H1 (cell line): ENCODE results near the gene WDFY3. TPM values are rescaled to one million over a fixed set of nuclear protein-coding genes. Genes with fewer than 3 reads are reported as not detected.

Source experiments
- CTCF ChIA-PET: fragments of 300-600 bp; sonication (Branson Sonifier 250); formaldehyde crosslinking; loops from one replicate; lab custom pipeline; 2021; ENCODE audit not compliant: partially characterized antibody; lab: Charles Lee
- POLR2A ChIA-PET: fragments of 300-600 bp; sonication (Branson Sonifier 250); formaldehyde crosslinking; loops from one replicate; lab custom pipeline; 2021; ENCODE audit warnings: inconsistent platforms; ENCODE audit not compliant: partially characterized antibody; lab: Charles Lee
- DNase-seq, 2 experiments: peaks; one replicate each; pipeline versions ENCODE4 v3.0.0 to v3.0.0-alpha.2; 2010 to 2022; ENCODE audit warnings: low spot score in 2 of 2, low read depth in 1 of 2, mixed read lengths in 1 of 2
- FAIRE-seq: peaks from 2 replicates; lab custom pipeline; 2011; peaks lifted over from hg19 to GRCh38; lab: Jason Lieb, UNC
- H2AFZ ChIP-seq: 2 replicates; pipeline ENCODE4 v1.8.1; 2012; ENCODE audit warnings: low read length, inconsistent platforms
- H2AK5ac ChIP-seq: 2 replicates; pipeline ENCODE4 v1.6.1; 2013; ENCODE audit warnings: low read depth, low read length
- H2BK120ac ChIP-seq: replicated peaks from 2 replicates; pipeline ENCODE3; 2013; ENCODE audit warnings: low read depth, low read length, inconsistent platforms
- H2BK12ac ChIP-seq: 2 replicates; pipeline ENCODE4 v1.6.1; 2013; ENCODE audit warnings: low read depth, low read length
- H2BK15ac ChIP-seq: 2 replicates; pipeline ENCODE4 v1.6.1; 2013; ENCODE audit warnings: low read length
- H2BK20ac ChIP-seq: 2 replicates; pipeline ENCODE4 v1.6.1; 2013; ENCODE audit warnings: low read length
- H2BK5ac ChIP-seq: 2 replicates; pipeline ENCODE4 v1.6.1; 2013; ENCODE audit warnings: low read depth, low read length
- H3K14ac ChIP-seq: 2 replicates; pipeline ENCODE4 v1.6.1; 2013; ENCODE audit warnings: inconsistent platforms; ENCODE audit not compliant: insufficient read length
- H3K18ac ChIP-seq: 2 replicates; pipeline ENCODE4 v1.6.1; 2013; ENCODE audit warnings: low read length; ENCODE audit errors: extremely low read depth
- H3K23ac ChIP-seq: 2 replicates; pipeline ENCODE4 v1.6.1; 2013; ENCODE audit warnings: inconsistent platforms; ENCODE audit not compliant: insufficient read length
- H3K23me2 ChIP-seq: 2 replicates; pipeline ENCODE4 v1.6.1; 2013; ENCODE audit warnings: low read depth, low read length
- H3K27ac ChIP-seq: 2 replicates; pipeline ENCODE4 v1.6.1; 2011; ENCODE audit warnings: low read depth, low read length, inconsistent platforms
- H3K27me3 ChIP-seq, 4 experiments: replicated peaks in 1 of 4; 1 replicate in 1 of 4; 2 replicates in 3 of 4; pipeline versions ENCODE4 v1.6.1 to v1.8.1; 2011 to 2013; ENCODE audit warnings: low read length in 3 of 4, mild to moderate bottlenecking in 3 of 4, inconsistent platforms in 2 of 4, mixed read lengths in 2 of 4, moderate library complexity in 1 of 4; ENCODE audit not compliant: control insufficient read depth in 3 of 4, insufficient read depth in 3 of 4; ENCODE audit errors: extremely low read depth in 1 of 4
- H3K36me3 ChIP-seq, 4 experiments: 2 replicates each; pipeline versions ENCODE4 v1.6.1 to v1.8.1; 2011 to 2013; ENCODE audit warnings: mild to moderate bottlenecking in 4 of 4, low read length in 3 of 4, moderate library complexity in 2 of 4, control low read depth in 1 of 4, inconsistent platforms in 1 of 4; ENCODE audit not compliant: insufficient read depth in 4 of 4, control insufficient read depth in 2 of 4
- H3K4ac ChIP-seq: replicated peaks from 2 replicates; pipeline ENCODE3; 2013; ENCODE audit warnings: low read length, low read depth, mixed read lengths, inconsistent platforms; ENCODE audit not compliant: insufficient read length
- H3K4me1 ChIP-seq, 4 experiments: replicated peaks in 1 of 4; 1 replicate in 1 of 4; 2 replicates in 3 of 4; pipeline versions ENCODE4 v1.6.1 to v1.8.1; 2011 to 2013; ENCODE audit warnings: low read length in 3 of 4, inconsistent platforms in 2 of 4, mixed read lengths in 1 of 4; ENCODE audit not compliant: insufficient read depth in 4 of 4, control insufficient read depth in 3 of 4
- H3K4me2 ChIP-seq, 2 experiments: 2 replicates each; pipeline versions ENCODE4 v1.6.1 to v1.8.1; 2011 to 2013; ENCODE audit warnings: low read depth in 2 of 2, low read length in 2 of 2, control low read depth in 1 of 2, inconsistent platforms in 1 of 2, mild to moderate bottlenecking in 1 of 2; ENCODE audit not compliant: insufficient read depth in 1 of 2
- H3K4me3 ChIP-seq, 4 experiments: fragments of 200-600, 300-600 bp in 1 of 4; sonication (generic), shearing (Covaris generic), sonication (Bioruptor Twin) in 1 of 4; 2 replicates each; pipeline versions ENCODE4 v1.5.1 to v1.8.1; 2011 to 2016; ENCODE audit warnings: low read length in 4 of 4, low read depth in 3 of 4, control low read depth in 2 of 4, inconsistent platforms in 2 of 4, mild to moderate bottlenecking in 2 of 4, mixed read lengths in 1 of 4, moderate library complexity in 1 of 4; ENCODE audit not compliant: insufficient read depth in 2 of 4; ENCODE audit errors: extremely low read depth in 1 of 4
- H3K56ac ChIP-seq: replicated peaks from 2 replicates; pipeline ENCODE3; 2013; ENCODE audit warnings: low read depth, mild to moderate bottlenecking, mixed read lengths, low read length, inconsistent platforms; ENCODE audit not compliant: insufficient read length
- H3K79me1 ChIP-seq: 2 replicates; pipeline ENCODE4 v1.6.1; 2013; ENCODE audit warnings: low read depth, low read length, control low read depth
- H3K79me2 ChIP-seq, 2 experiments: 2 replicates each; pipeline versions ENCODE4 v1.6.1 to v1.8.1; 2012 to 2013; ENCODE audit warnings: low read length in 2 of 2, mild to moderate bottlenecking in 2 of 2, inconsistent platforms in 1 of 2; ENCODE audit not compliant: insufficient read depth in 2 of 2, control insufficient read depth in 1 of 2
- H3K9ac ChIP-seq, 4 experiments: replicated peaks in 1 of 4; 1 replicate in 1 of 4; 2 replicates in 3 of 4; pipeline versions ENCODE4 v1.6.1 to v1.8.1; 2011 to 2013; ENCODE audit warnings: low read depth in 3 of 4, low read length in 3 of 4, control low read depth in 2 of 4, mild to moderate bottlenecking in 2 of 4, moderate library complexity in 2 of 4, inconsistent platforms in 1 of 4; ENCODE audit errors: extremely low read depth in 1 of 4
- H3K9me3 ChIP-seq, 2 experiments: 2 replicates each; pipeline versions ENCODE4 v1.6.1 to v1.8.1; 2012 to 2013; ENCODE audit warnings: mild to moderate bottlenecking in 2 of 2, moderate library complexity in 2 of 2, control low read depth in 1 of 2, inconsistent platforms in 1 of 2, low read depth in 1 of 2, low read length in 1 of 2, mixed read lengths in 1 of 2; ENCODE audit not compliant: insufficient read depth in 2 of 2
- H4K20me1 ChIP-seq, 2 experiments: replicated peaks in 1 of 2; 2 replicates each; pipeline versions ENCODE3 to v1.8.1; 2011 to 2013; ENCODE audit warnings: inconsistent platforms in 2 of 2, low read length in 2 of 2, mild to moderate bottlenecking in 1 of 2; ENCODE audit not compliant: insufficient read depth in 2 of 2, control insufficient read depth in 1 of 2
- H4K5ac ChIP-seq: 2 replicates; pipeline ENCODE4 v1.6.1; 2013; ENCODE audit warnings: low read length, low read depth, mixed read lengths, inconsistent platforms; ENCODE audit not compliant: insufficient read length
- H4K8ac ChIP-seq: 2 replicates; pipeline ENCODE4 v1.8.0; 2013; ENCODE audit warnings: mild to moderate bottlenecking, moderate library complexity, low read length, inconsistent platforms; ENCODE audit not compliant: insufficient read depth; ENCODE audit errors: extremely low read depth
- H4K91ac ChIP-seq: replicated peaks from 2 replicates; pipeline ENCODE3; 2013; ENCODE audit warnings: low read length, mixed read lengths, inconsistent platforms; ENCODE audit not compliant: insufficient read length
- FOSL1 ChIP-seq: IDR thresholded peaks from 2 replicates; pipeline ENCODE4 v1.6.1; 2011; ENCODE audit warnings: mild to moderate bottlenecking, low read depth, low read length, moderate library complexity; ENCODE audit not compliant: insufficient read depth
- SAP30 ChIP-seq: fragments of 300-600 bp; sonication (generic); IDR thresholded peaks from 2 replicates; pipeline ENCODE4 v1.7.1; 2012; ENCODE audit warnings: low read length, moderate library complexity, mild to moderate bottlenecking, inconsistent platforms; ENCODE audit not compliant: insufficient read depth, insufficient replicate concordance
- ZNF274 ChIP-seq: IDR thresholded peaks from 2 replicates; pipeline ENCODE4 v1.7.0; 2012; ENCODE audit warnings: low read length, borderline replicate concordance; ENCODE audit errors: extremely low read depth
- WGBS, 2 experiments: shearing (Covaris generic) in 1 of 2; methylation state at CpG; one replicate each; pipeline versions ENCODE4 v1.1.6 to v1.1.7; 2013 to 2015; ENCODE audit warnings: low lambda C conversion rate in 2 of 2, mixed read lengths in 2 of 2, inconsistent platforms in 1 of 2, low coverage in 1 of 2, missing lambda C conversion rate in 1 of 2; ENCODE audit not compliant: insufficient replicate concordance in 2 of 2, insufficient coverage in 1 of 2, insufficient read length in 1 of 2; ENCODE audit errors: extremely low coverage in 1 of 2, missing lambda C conversion rate in 1 of 2; 5-methylcytosine and 5-hydroxymethylcytosine counted together
- polyA plus RNA-seq, 7 experiments: library from polyadenylated mRNA; depleted of rRNA in 3 of 7; stranded (reverse) in 5 of 7; unstranded in 2 of 7; fragments of >200 nt in 5 of 7; fragments of 200-250 nt in 2 of 7; gene quantifications; 1 replicate in 5 of 7; 2 replicates in 1 of 7; 4 replicates in 1 of 7; pipeline versions ENCODE4 v1.2.1 to v1.2.3, GENCODE V29; 2011 to 2013; ENCODE audit warnings: missing spikeins in 2 of 7, mixed read lengths in 2 of 7
- total RNA-seq: library from RNA; stranded (reverse); fragmentation: NEBNext Ultra II Directional; extraction: Animal tissue kit (Norgen Biotek cat#: 25700); gene quantifications from 2 replicates; pipeline ENCODE4 v1.2.1, GENCODE V29; 2021
- TF ChIP-seq, protein P1 (sequence below): IDR thresholded peaks from 2 replicates; pipeline ENCODE4 v1.6.1; 2012; ENCODE audit warnings: low read length, inconsistent platforms

WDFY3 gene
- total and polyA plus RNA-seq, 2 of the 8 experiments (the other 6 are each of a cell fraction or from before 2014, with no cell fraction given) = 25.6 to 62.4 TPM

DNA sequence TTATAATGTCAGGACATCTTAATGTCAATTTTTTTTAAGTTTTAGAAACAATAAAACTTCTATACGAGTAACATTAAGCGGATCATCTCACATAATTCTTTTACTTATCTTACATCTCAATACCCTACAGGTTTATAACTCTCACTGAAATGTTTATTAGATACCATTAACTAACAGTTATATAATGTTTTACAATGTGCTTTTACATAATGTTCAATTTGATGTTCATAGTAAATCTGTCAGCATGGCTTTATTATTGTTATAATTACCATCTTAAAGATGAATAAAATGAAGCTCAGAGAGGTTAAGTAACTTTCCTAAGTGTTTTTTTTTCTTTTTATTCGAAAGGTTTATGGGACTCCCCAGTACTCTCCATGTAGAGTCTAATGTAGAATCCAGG is 33.9 kb upstream of the WDFY3 start:
- TF ChIP-seq, protein P1, sequence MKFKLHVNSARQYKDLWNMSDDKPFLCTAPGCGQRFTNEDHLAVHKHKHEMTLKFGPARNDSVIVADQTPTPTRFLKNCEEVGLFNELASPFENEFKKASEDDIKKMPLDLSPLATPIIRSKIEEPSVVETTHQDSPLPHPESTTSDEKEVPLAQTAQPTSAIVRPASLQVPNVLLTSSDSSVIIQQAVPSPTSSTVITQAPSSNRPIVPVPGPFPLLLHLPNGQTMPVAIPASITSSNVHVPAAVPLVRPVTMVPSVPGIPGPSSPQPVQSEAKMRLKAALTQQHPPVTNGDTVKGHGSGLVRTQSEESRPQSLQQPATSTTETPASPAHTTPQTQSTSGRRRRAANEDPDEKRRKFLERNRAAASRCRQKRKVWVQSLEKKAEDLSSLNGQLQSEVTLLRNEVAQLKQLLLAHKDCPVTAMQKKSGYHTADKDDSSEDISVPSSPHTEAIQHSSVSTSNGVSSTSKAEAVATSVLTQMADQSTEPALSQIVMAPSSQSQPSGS = no peak
- TF ChIP-seq FOSL1 = no peak
- no peak for TF ChIP-seq SAP30
- TF ChIP-seq ZNF274 = no peak
- Histone ChIP-seq H4K91ac (no peak overlapping the region), H3K4ac (no peak overlapping the region), H3K23ac (no peak overlapping the region), H3K14ac (no peak overlapping the region), H3K9me3 (no peaks in the 10 kb centered on the region), H4K8ac (no peak overlapping the region), H3K79me2 (no peaks in the 10 kb centered on the region), H3K4me1 (no peaks in the 10 kb centered on the region), H2BK15ac (no peak overlapping the region), H3K27ac (no peak overlapping the region), H3K18ac (no peak overlapping the region), H2AK5ac (no peak overlapping the region), H3K36me3 (no peaks in the 10 kb centered on the region), H3K4me2 (no peak overlapping the region), H2BK12ac (no peak overlapping the region), H2BK20ac (no peak overlapping the region), H3K9ac (no peak overlapping the region), H2AFZ (no peak overlapping the region), H3K56ac (no peak overlapping the region), H3K79me1 (no peaks in the 10 kb centered on the region), H4K20me1 (no peaks in the 10 kb centered on the region), H4K5ac (no peak overlapping the region), H3K27me3 (no peaks in the 10 kb centered on the region), H3K4me3 (no peak overlapping the region), H2BK120ac (no peak overlapping the region), H3K23me2 (no peaks in the 10 kb centered on the region), H2BK5ac (no peak overlapping the region)
- ChIA-PET POLR2A (no interaction called here), CTCF (no interaction called here)
- 92 to 100% methylated on average over 1 to 3 of the region's 3 CpGs for WGBS, 2 experiments
- no peak for FAIRE-seq
- DNase-seq = no peak
